Hepatocyte (in vitro differentiated cells): ENCODE data around the gene SPAG16.

Source experiments
- CTCF ChIP-seq: fragments of 200-600 bp; sonication (generic); IDR thresholded peaks from 2 replicates; pipeline ENCODE4 v1.5.1; 2016; ENCODE audit warnings: antibody characterized with exemption, mild to moderate bottlenecking; ENCODE audit not compliant: poor library complexity
- EZH2 ChIP-seq: fragments of 200-600 bp; sonication (generic); IDR thresholded peaks from 2 replicates; pipeline ENCODE4 v1.6.1; 2016; ENCODE audit warnings: antibody characterized with exemption, mild to moderate bottlenecking, borderline replicate concordance

- TF ChIP-seq CTCF, result no peak
- TF ChIP-seq EZH2, result no peak
Measured at GRCh38 chr2:214158851-214159250, 874.6 kb downstream of the SPAG16 start.
